WTC11 (cell line): Measurements from ENCODE around the gene GCHFR. TPM values are rescaled to one million over a fixed set of nuclear protein-coding genes. Genes with fewer than 3 reads are reported as not detected.
A peak's percentile ranks its signal among the peaks of the same experiment; 100 is the strongest.

Experiments
- ATAC-seq: fragments of 200-7000 bp; cut with Tn5 transposase; 2 replicates; pipeline ENCODE4 v1.10.0; 2021; ENCODE audit warnings: mild to moderate bottlenecking, moderate library complexity
- CTCF ChIA-PET: fragments of 300-600 bp; sonication (Branson Sonifier 250); formaldehyde crosslinking; loops from one replicate; lab custom pipeline; 2021; ENCODE audit warnings: antibody characterized with exemption; lab: Charles Lee
- POLR2A ChIA-PET: fragments of 350-600 bp; sonication (Branson Sonifier 250); formaldehyde crosslinking; loops from one replicate; lab custom pipeline; 2021; ENCODE audit warnings: antibody characterized with exemption; lab: Charles Lee
- DNase-seq: peaks from one replicate; pipeline ENCODE4 v3.0.0; 2021; ENCODE audit warnings: low spot score
- H3K27ac Mint-ChIP-seq: 2 replicates; pipeline ENCODE4 v1.8.0; 2021; ENCODE audit warnings: mixed read lengths
- H3K27me3 Mint-ChIP-seq: 2 replicates; pipeline ENCODE4 v1.8.0; 2021; ENCODE audit warnings: low read depth, mild to moderate bottlenecking, moderate library complexity, mixed read lengths
- H3K36me3 Mint-ChIP-seq: 2 replicates; pipeline ENCODE4 v1.8.0; 2021; ENCODE audit warnings: mixed read lengths
- H3K4me1 Mint-ChIP-seq: 2 replicates; pipeline ENCODE4 v1.8.0; 2022; ENCODE audit warnings: mixed read lengths
- H3K4me3 Mint-ChIP-seq: 2 replicates; pipeline ENCODE4 v1.8.0; 2021; ENCODE audit warnings: mild to moderate bottlenecking, moderate library complexity, mixed read lengths
- H3K9me3 Mint-ChIP-seq: 2 replicates; pipeline ENCODE4 v1.8.0; 2021; ENCODE audit warnings: mixed read lengths
- AR ChIP-seq: fragments of 250-450 bp; sonication (Bioruptor Pico); IDR thresholded peaks from 2 replicates; pipeline ENCODE4 v1.9.0; 2021; ENCODE audit warnings: mild to moderate bottlenecking
- E2F5 ChIP-seq: sonication (generic); formaldehyde crosslinking; IDR thresholded peaks from 2 replicates; pipeline ENCODE4 v1.8.1; 2022; ENCODE audit warnings: mild to moderate bottlenecking, moderate library complexity, missing genetic modification reagents
- ELF4 ChIP-seq: sonication (generic); formaldehyde crosslinking; IDR thresholded peaks from 2 replicates; pipeline ENCODE4 v1.8.1; 2022; ENCODE audit warnings: low read depth, mild to moderate bottlenecking, moderate library complexity, missing genetic modification reagents
- EMX1 ChIP-seq: fragments of 250-450 bp; sonication (Bioruptor Pico); IDR thresholded peaks from 2 replicates; pipeline ENCODE4 v1.8.0; 2021; ENCODE audit warnings: mild to moderate bottlenecking
- ESRRA ChIP-seq: sonication (generic); formaldehyde crosslinking; IDR thresholded peaks from 2 replicates; pipeline ENCODE4 v1.8.1; 2022; ENCODE audit warnings: mild to moderate bottlenecking, missing genetic modification reagents, borderline replicate concordance
- ETV6 ChIP-seq: sonication (generic); formaldehyde crosslinking; IDR thresholded peaks from 2 replicates; pipeline ENCODE4 v1.8.1; 2022; ENCODE audit warnings: mild to moderate bottlenecking, missing genetic modification reagents
- FOXP1 ChIP-seq: sonication (generic); formaldehyde crosslinking; IDR thresholded peaks from 2 replicates; pipeline ENCODE4 v1.8.0; 2022; ENCODE audit warnings: missing genetic modification reagents, mild to moderate bottlenecking, moderate library complexity, borderline replicate concordance
- GABPB1 ChIP-seq: sonication (generic); formaldehyde crosslinking; IDR thresholded peaks from 2 replicates; pipeline ENCODE4 v1.8.1; 2023; ENCODE audit warnings: mild to moderate bottlenecking, missing genetic modification reagents
- GTF2I ChIP-seq: fragments of 250-450 bp; sonication (Bioruptor Pico); conservative IDR thresholded peaks from 2 replicates; pipeline ENCODE4 v1.4.0; 2021; ENCODE audit warnings: mild to moderate bottlenecking
- JUN ChIP-seq: sonication (generic); formaldehyde crosslinking; IDR thresholded peaks from 2 replicates; pipeline ENCODE4 v1.8.0; 2023; ENCODE audit warnings: mild to moderate bottlenecking, missing genetic modification reagents
- MAX ChIP-seq: sonication (generic); formaldehyde crosslinking; IDR thresholded peaks from 2 replicates; pipeline ENCODE4 v1.8.0; 2022; ENCODE audit warnings: mild to moderate bottlenecking, missing genetic modification reagents
- MXD4 ChIP-seq: fragments of 250-450 bp; sonication (Bioruptor Pico); IDR thresholded peaks from 2 replicates; pipeline ENCODE4 v1.8.0; 2021; ENCODE audit warnings: mild to moderate bottlenecking, moderate library complexity, borderline replicate concordance
- NFE2L1 ChIP-seq: sonication (generic); formaldehyde crosslinking; IDR thresholded peaks from 2 replicates; pipeline ENCODE4 v1.8.1; 2023; ENCODE audit warnings: missing genetic modification reagents
- NR1H2 ChIP-seq: sonication (generic); formaldehyde crosslinking; IDR thresholded peaks from 2 replicates; pipeline ENCODE4 v1.9.0; 2021; ENCODE audit warnings: mild to moderate bottlenecking, moderate library complexity, missing genetic modification reagents
- NR2C2 ChIP-seq: sonication (generic); formaldehyde crosslinking; IDR thresholded peaks from 2 replicates; pipeline ENCODE4 v1.8.0; 2022; ENCODE audit warnings: mild to moderate bottlenecking, missing genetic modification reagents
- SMAD4 ChIP-seq: sonication (generic); formaldehyde crosslinking; IDR thresholded peaks from 2 replicates; pipeline ENCODE4 v1.8.0; 2022; ENCODE audit warnings: mild to moderate bottlenecking, missing genetic modification reagents
- SP1 ChIP-seq: sonication (generic); formaldehyde crosslinking; conservative IDR thresholded peaks from 2 replicates; pipeline ENCODE4 v1.8.1; 2022; ENCODE audit warnings: missing genetic modification reagents
- TEAD1 ChIP-seq: sonication (generic); formaldehyde crosslinking; IDR thresholded peaks from 2 replicates; pipeline ENCODE4 v1.8.0; 2022; ENCODE audit warnings: mild to moderate bottlenecking, missing genetic modification reagents
- TP53 ChIP-seq: sonication (generic); formaldehyde crosslinking; IDR thresholded peaks from 2 replicates; pipeline ENCODE4 v1.8.1; 2023; ENCODE audit warnings: mild to moderate bottlenecking, missing genetic modification reagents
- ZBTB43 ChIP-seq: sonication (generic); formaldehyde crosslinking; IDR thresholded peaks from 2 replicates; pipeline ENCODE4 v1.8.1; 2023; ENCODE audit warnings: mild to moderate bottlenecking, missing genetic modification reagents
- ZNF121 ChIP-seq: sonication (generic); formaldehyde crosslinking; IDR thresholded peaks from 2 replicates; pipeline ENCODE4 v1.8.0; 2023; ENCODE audit warnings: missing genetic modification reagents
- ZNF232 ChIP-seq: sonication (generic); formaldehyde crosslinking; IDR thresholded peaks from 2 replicates; pipeline ENCODE4 v1.8.0; 2022; ENCODE audit warnings: mild to moderate bottlenecking, missing genetic modification reagents
- ZNF263 ChIP-seq: sonication (generic); formaldehyde crosslinking; IDR thresholded peaks from 2 replicates; pipeline ENCODE4 v1.8.1; 2022; ENCODE audit warnings: low read depth, mild to moderate bottlenecking, moderate library complexity, missing genetic modification reagents
- ZNF317 ChIP-seq: sonication (generic); formaldehyde crosslinking; IDR thresholded peaks from 2 replicates; pipeline ENCODE4 v1.8.1; 2023; ENCODE audit warnings: low read depth, mild to moderate bottlenecking, moderate library complexity, missing genetic modification reagents, borderline replicate concordance
- ZNF396 ChIP-seq: fragments of 250-450 bp; sonication (Bioruptor Pico); IDR thresholded peaks from 2 replicates; pipeline ENCODE4 v1.8.0; 2021; ENCODE audit warnings: mild to moderate bottlenecking, moderate library complexity, borderline replicate concordance
- ZNF532 ChIP-seq: fragments of 250-450 bp; sonication (Bioruptor Pico); IDR thresholded peaks from 2 replicates; pipeline ENCODE4 v1.9.0; 2021; ENCODE audit warnings: mild to moderate bottlenecking, borderline replicate concordance
- total RNA-seq: library from RNA; stranded (reverse); gene quantifications from 3 replicates; pipeline ENCODE4 v1.2.3, GENCODE V29; 2021

Gene GCHFR
- total RNA-seq, 1 experiment from 2014 or later = 42.3 TPM

GRCh38 chr15:40762919-40763800 lies 708 bp upstream of the GCHFR start:
- Mint-ChIP-seq H3K27ac (no peak overlapping the region), H3K27me3 (peaks cover 14% of the 10 kb centered on the region), H3K36me3 (no peaks in the 10 kb centered on the region), H3K4me1 (peaks cover 31% of the 10 kb centered on the region), H3K9me3 (no peaks in the 10 kb centered on the region), H3K4me3 (peak overlapping the region; percentile 81)
- POLR2A ChIA-PET = interaction anchor here (1.0 to 1.9 kb wide), 2 partner anchors 81 to 108 kb away, joined by 3 to 8 read pairs; partner anchors contain the start of gene SPINT1
- DNase-seq (peak; percentile 50), ATAC-seq (peak; percentile 0; the same call in 1 of the 2 replicates)
- CTCF ChIA-PET = interaction anchor here (0.9 to 7.8 kb wide), 17 partner anchors 16 to 173 kb away, joined by 3 to 60 read pairs (median 4); partner anchors contain the start of genes DNAJC17, RHOV, SPINT1 and VPS18
- TF ChIP-seq ZNF317 (CRISPR knock-in tag) (no peak), ETV6 (no peak), SMAD4 (CRISPR knock-in tag) (no peak), ESRRA (CRISPR knock-in tag) (no peak), GABPB1 (CRISPR knock-in tag) (peak; percentile 64), MAX (CRISPR knock-in tag) (no peak), SP1 (CRISPR knock-in tag) (peak; percentile 12; the same call in 1 of the 2 replicates), E2F5 (CRISPR knock-in tag) (0 out of 2 replicates have a peak, but pooled peaks have one; percentile 13), ZBTB43 (CRISPR knock-in tag) (no peak; the same call in 1 of the 2 replicates), ELF4 (CRISPR knock-in tag) (no peak), FOXP1 (CRISPR knock-in tag) (0 out of 2 replicates have a peak, but pooled peaks have one; percentile 10)

GRCh38 chr15:40764629-40765103 lies 798 bp downstream of the GCHFR start:
- no peaks in the 10 kb centered on the region for H3K9me3 Mint-ChIP-seq
- peaks cover 31% of the 10 kb centered on the region for H3K4me1 Mint-ChIP-seq
- ATAC-seq (no peak), DNase-seq (no peak)
- ChIA-PET CTCF (interaction anchor here (0.5 to 7.8 kb wide), 23 partner anchors 12 to 327 kb away, joined by 3 to 60 read pairs (median 4); partner anchors contain the start of genes DNAJC17, RAD51, RHOV and SPINT1), POLR2A (interaction anchor here (0.6 to 2.4 kb wide), 6 partner anchors 26 to 140 kb away, joined by 3 to 9 read pairs (median 4); partner anchors contain the start of genes SPINT1 and VPS18)
- no peaks in the 10 kb centered on the region for H3K36me3 Mint-ChIP-seq
- H3K27me3 Mint-ChIP-seq = peaks cover 14% of the 10 kb centered on the region
- H3K27ac Mint-ChIP-seq = peak overlapping the region; percentile 94
- H3K4me3 Mint-ChIP-seq = peak overlapping the region; percentile 81
- no peak for TF ChIP-seq NR1H2 (CRISPR knock-in tag)
- TF ChIP-seq AR (CRISPR knock-in tag) = no peak
- no peak for TF ChIP-seq ZNF532 (CRISPR knock-in tag)
- TF ChIP-seq GTF2I = no peak
- no peak for TF ChIP-seq ZNF263 (CRISPR knock-in tag)
- no peak for TF ChIP-seq NFE2L1
- no peak for TF ChIP-seq ZNF396 (CRISPR knock-in tag)
- no peak for TF ChIP-seq NR2C2 (CRISPR knock-in tag)
- no peak for TF ChIP-seq TP53 (CRISPR knock-in tag)
- TF ChIP-seq EMX1 (CRISPR knock-in tag) = no peak
- TF ChIP-seq ZNF232 (CRISPR knock-in tag) = no peak
- TF ChIP-seq MXD4 (CRISPR knock-in tag) = no peak
- TF ChIP-seq JUN (CRISPR knock-in tag) = no peak
- no peak for TF ChIP-seq ZNF121 (CRISPR knock-in tag)
- no peak for TF ChIP-seq TEAD1 (CRISPR knock-in tag)
- TF ChIP-seq ETV6 = no peak
